Ramos (cell line): Measurements from ENCODE around the gene ARHGEF12.

Experiments
- in situ Hi-C: fragments of 300-500 bp; cut with MboI; formaldehyde crosslinking; loops from one replicate; pipeline ENCODE4 v1.14.3; 2022; ENCODE audit warnings: low sequenced_read_pairs; ENCODE audit not compliant: unreplicated experiment

The ARHGEF12 gene

DNA sequence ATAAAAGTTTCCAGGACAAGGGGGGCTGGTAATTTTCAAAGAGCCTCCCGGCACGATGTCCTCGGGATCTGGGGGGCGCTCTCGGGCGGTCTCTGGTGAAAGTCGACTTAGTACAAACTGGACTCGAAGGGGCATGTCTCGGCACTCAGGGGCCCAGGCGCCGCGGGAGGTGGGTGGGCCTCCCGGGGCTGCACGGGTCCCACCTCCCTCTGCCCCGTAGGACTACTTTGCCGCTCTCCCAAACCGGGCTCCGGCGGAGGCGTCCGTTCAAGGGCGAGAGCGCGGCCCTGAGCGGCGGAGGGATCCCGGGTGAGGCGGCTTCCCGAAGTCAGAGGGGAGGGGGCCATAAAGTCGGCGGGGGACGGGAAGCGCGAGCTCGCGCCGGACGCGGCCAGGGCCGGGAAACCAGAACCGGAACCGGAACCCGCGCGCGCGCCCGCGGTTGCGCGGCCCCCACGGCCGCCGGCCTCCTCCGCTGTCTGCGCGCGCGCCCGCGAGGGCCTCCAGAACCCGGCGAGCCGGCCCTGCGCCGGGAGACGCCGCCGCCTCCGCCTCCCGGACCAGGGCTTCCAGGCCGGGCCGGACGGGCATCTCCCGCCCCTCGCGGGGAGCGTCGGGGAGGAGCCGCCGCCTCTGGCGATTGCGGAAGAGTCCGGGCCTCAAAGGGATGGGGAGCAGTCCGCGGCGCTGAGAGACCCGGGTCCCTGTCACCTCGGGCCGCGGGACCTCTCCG lies at the start of gene ARHGEF12:
Gene ARHGEF12 (plus strand): TSS at position 506 of the 733 bp plus-strand sequence. CDS start 831 bp downstream, outside the sequence.
- in situ Hi-C loops: no loop called here

DNA sequence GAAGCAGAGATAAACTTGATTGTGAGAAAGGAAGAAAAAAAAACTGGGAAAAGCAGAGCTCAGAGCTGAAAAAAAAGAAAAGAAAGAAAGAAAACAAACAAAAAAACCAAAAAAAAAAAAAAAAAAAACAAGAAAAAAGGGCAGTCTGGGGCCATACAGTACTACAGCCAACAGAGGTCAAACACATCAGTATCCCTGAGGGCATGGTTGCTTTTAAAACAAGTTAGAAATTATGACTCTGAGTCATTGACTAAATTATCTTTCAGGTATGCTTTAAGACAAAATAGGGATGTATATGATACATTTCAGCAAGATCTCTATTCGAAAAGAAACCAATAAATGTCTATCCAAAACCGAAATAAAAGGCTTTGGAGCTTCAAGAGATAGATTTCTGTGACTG lies 48.2 kb upstream of the ARHGEF12 start:
- in situ Hi-C loops: no loop called here

- in situ Hi-C loops: no loop called here
Observed at GRCh38 chr11:120289426-120289825, 46.8 kb upstream of the ARHGEF12 start.

GRCh38 chr11:120290956-120291355 lies 45.3 kb upstream of the ARHGEF12 start:
- in situ Hi-C loops: no loop called here

- in situ Hi-C loops: no loop called here
Observed at GRCh38 chr11:120293038-120293800, 43.0 kb upstream of the ARHGEF12 start.

- in situ Hi-C loops: no loop called here
Observed at GRCh38 chr11:120294096-120294495, 42.1 kb upstream of the ARHGEF12 start.

DNA sequence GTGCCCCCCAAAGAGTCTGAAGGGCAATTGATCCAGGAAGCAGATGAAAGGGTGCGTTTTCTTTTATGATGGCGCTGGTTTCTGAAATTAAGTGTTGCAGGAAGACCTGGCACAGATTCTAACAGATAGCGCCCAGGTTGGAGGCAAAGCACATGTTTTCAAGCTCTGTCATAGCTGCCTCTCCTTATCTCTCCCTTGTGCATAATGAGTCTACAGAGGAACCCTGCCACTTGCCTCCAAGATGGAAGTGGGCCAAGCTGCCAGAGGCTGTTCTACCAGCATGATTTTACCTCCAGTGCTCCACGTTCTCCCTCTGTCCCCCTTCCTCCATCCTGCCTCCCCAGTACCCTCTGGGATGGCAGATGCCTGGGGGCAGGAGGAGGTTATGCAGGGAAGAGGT lies 41.1 kb upstream of the ARHGEF12 start:
- in situ Hi-C loops: loop anchor here (5.0 kb wide), 1 partner anchor 63 kb away; no protein-coding TSS in a partner anchor

DNA sequence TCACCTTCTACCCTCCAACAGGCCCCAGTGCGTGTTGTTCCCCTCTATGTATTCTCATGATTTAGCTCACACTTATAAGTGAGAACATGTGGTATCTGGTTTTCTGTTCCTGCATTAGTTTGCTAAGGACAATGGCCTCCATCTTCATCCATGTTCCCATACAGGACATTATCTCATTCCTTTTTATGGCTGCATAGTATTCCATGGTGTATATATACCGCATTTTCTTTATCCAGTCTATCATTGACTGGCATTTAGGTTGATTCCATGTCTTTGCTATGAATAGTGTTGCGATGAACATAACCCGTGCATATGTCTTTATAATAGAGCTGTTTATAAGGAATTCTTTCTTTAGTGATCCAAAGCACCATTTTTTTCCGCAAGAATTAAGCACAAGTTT lies 39.7 kb upstream of the ARHGEF12 start:
- in situ Hi-C loops: loop anchor here (5.0 kb wide), 1 partner anchor 64 kb away; no protein-coding TSS in a partner anchor

DNA sequence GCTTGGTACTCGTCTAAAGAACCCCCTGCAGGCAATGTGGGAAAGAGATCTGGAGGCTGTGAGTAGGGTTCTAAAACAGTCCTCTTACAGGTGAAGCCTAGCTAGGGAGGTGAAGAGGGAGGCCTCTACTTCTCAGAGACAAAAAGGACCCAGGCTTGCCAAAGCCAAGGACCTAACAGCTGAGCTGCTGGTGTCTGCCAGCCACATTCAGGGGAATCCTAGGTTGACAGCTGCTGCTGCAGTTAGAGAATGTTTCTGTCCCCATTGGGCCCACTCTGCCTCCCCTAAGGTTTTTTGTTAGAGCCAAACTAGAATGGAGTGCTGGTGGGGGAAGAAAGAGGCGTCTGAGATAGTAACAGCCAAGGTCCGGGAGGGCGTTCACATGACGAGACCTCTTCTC lies 37.8 kb upstream of the ARHGEF12 start:
- in situ Hi-C loops: loop anchor here (5.0 kb wide), 1 partner anchor 66 kb away; no protein-coding TSS in a partner anchor

GRCh38 chr11:120302001-120302805 lies 34.0 kb upstream of the ARHGEF12 start:
- in situ Hi-C loops: no loop called here

GRCh38 chr11:120303004-120303637 lies 33.1 kb upstream of the ARHGEF12 start:
- in situ Hi-C loops: no loop called here

DNA sequence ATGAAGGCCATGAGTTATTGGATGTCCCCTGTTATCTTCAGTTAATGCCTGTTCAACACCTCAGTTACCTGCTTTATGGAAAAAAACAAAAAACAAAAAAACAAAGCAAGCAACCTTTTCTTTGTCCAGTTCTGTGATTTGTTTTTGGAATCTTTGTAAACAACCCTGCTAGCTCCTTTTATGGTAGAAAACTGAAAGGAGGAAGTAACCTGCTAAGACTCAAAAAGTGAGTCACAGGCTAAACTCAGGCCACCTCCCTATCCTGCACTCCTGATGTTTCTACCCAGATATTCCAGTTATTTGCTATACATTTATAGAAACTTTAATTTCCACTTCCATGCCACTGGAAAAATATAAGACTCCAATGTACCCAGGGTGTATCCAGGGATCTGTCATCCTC lies 31.7 kb upstream of the ARHGEF12 start:
- in situ Hi-C loops: no loop called here

DNA sequence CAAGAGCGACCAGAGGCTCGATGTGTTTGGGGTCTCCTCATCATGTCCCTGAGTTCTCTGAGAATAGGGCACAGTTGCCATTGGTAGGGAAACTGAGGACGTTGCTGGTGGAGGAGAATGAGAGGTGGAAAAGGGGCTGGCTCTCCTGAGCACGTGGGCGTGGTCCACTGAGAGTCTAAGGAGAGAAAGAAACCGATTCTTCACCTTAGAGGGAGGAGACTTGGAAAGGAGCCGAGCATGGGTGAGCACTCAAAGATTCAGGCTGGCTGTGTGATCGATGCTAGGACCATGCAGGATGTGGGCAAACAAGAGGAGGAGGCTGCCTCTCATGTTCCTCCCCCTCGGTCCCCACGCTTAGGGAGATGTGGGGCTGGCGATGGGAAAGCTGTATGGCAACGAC lies 30.9 kb upstream of the ARHGEF12 start:
- in situ Hi-C loops: no loop called here

DNA sequence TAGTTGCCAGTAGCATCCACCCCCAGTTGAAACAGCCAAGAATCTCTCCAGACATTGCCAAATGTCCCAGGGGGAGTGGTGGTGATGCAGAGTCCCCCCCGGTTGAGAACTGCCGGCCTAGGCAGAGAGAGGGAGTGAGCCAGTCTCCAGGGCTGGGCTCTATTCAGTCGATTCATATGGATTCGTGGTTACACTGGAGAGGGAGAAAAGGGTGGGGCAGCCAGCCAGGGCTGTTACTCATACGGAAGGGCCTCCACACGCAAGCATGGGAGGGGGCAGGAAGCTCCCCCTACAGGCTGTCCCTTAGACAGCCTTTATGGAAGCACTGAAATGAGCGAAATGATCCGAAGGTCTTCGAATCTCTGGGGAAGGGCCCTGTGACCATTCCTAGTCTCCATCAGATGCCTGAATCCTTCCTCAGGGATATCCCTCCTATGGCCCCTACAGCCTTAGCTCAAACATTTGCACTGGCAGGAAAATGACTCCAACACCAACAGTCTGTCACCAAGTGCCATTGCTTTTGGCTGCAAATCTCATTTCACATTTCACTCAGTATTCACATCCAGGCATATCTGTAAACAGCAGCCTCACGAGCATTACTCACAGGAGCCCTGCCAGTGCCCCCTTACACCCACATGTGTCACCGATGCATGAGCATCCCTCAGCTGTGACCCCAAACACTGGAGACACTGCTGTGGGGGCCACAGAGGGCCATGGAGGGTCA lies 29.5 kb upstream of the ARHGEF12 start:
- in situ Hi-C loops: no loop called here

DNA sequence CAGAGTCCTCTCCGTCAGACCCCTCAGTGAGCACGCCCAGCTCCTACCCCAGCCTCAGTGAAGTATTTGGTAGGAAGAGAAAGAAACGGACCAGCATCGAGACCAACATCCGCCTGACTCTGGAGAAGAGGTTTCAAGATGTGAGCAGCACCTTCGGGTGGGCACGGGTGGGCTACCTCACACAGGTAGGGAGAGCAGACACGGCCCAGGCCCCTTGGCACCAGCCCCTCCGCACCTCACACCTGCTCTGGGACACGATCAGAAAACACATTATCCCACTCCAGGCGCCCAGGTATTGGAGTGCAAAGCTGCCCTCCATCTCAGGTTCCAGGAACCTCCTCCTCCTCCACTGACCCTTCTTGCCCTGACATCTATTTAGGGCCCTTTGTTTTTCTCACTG lies 28.7 kb upstream of the ARHGEF12 start:
- in situ Hi-C loops: no loop called here

GRCh38 chr11:120308081-120308480 lies 28.1 kb upstream of the ARHGEF12 start:
- in situ Hi-C loops: no loop called here

DNA sequence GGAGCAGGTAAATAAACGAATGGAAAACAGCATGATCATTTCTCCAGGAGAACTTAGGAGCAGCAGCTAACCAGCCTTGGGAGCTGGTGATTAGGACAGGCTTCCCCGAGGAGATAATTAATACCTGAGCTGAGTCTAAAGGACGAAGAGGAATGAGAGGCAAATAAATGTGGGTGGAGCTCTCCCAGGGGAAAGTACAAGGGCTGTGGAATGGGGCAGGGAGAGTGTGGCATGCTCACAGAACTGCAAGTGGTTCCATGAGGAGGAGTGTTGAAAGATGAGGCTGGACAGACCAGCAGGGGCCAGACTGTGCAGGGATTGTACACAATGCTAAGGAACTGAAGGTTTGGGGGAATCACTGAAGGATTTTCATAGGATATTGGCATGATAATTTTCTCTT lies 25.3 kb upstream of the ARHGEF12 start:
- in situ Hi-C loops: no loop called here

- in situ Hi-C loops: no loop called here
Observed at GRCh38 chr11:120314861-120315260, 21.4 kb upstream of the ARHGEF12 start.

GRCh38 chr11:120316880-120317688 lies 19.1 kb upstream of the ARHGEF12 start:
- in situ Hi-C loops: no loop called here
